ENCODE results near the gene TCERG1L.

Gene TCERG1L

DNA sequence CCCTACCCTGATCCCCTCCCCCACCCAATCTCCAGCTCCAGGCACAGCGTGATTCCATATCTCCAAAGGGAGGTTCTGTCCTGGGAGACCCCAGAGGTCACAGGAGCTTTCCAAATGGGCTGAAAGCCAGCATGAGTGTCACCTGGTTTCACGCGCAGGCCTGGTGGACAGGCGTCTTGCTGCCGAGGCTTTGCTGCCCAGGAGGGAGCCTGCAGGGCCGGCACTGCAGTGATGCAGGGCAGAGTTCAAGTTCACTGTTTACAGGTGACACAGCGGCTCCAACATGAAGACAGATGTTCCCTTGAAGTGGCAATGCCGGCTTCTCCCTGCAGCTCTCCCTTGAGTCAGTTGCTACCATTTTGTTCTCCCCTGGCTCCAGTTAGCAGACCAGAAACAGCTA, 104.3 kb downstream of the TCERG1L start:
- TF ChIP-seq, protein P1, sequence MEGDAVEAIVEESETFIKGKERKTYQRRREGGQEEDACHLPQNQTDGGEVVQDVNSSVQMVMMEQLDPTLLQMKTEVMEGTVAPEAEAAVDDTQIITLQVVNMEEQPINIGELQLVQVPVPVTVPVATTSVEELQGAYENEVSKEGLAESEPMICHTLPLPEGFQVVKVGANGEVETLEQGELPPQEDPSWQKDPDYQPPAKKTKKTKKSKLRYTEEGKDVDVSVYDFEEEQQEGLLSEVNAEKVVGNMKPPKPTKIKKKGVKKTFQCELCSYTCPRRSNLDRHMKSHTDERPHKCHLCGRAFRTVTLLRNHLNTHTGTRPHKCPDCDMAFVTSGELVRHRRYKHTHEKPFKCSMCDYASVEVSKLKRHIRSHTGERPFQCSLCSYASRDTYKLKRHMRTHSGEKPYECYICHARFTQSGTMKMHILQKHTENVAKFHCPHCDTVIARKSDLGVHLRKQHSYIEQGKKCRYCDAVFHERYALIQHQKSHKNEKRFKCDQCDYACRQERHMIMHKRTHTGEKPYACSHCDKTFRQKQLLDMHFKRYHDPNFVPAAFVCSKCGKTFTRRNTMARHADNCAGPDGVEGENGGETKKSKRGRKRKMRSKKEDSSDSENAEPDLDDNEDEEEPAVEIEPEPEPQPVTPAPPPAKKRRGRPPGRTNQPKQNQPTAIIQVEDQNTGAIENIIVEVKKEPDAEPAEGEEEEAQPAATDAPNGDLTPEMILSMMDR (IDR thresholded peaks at IDR 0.05; ENCODE audit: insufficient read depth, low read length, poor library complexity, severe bottlenecking): no peak
- no peaks in the 10 kb centered on the region for H3K27me3 ChIP-seq (replicated peaks; ENCODE audit: control insufficient read depth, insufficient read depth, low read length)
- no peak for DNase-seq (ENCODE audit: extremely low read depth, insufficient read length)
- H3K36me3 ChIP-seq (ENCODE audit: control insufficient read depth, insufficient read depth, low read length): no peaks in the 10 kb centered on the region
- H3K4me3 ChIP-seq (replicated peaks; ENCODE audit: low read depth, low read length): no peak overlapping the region

DNA sequence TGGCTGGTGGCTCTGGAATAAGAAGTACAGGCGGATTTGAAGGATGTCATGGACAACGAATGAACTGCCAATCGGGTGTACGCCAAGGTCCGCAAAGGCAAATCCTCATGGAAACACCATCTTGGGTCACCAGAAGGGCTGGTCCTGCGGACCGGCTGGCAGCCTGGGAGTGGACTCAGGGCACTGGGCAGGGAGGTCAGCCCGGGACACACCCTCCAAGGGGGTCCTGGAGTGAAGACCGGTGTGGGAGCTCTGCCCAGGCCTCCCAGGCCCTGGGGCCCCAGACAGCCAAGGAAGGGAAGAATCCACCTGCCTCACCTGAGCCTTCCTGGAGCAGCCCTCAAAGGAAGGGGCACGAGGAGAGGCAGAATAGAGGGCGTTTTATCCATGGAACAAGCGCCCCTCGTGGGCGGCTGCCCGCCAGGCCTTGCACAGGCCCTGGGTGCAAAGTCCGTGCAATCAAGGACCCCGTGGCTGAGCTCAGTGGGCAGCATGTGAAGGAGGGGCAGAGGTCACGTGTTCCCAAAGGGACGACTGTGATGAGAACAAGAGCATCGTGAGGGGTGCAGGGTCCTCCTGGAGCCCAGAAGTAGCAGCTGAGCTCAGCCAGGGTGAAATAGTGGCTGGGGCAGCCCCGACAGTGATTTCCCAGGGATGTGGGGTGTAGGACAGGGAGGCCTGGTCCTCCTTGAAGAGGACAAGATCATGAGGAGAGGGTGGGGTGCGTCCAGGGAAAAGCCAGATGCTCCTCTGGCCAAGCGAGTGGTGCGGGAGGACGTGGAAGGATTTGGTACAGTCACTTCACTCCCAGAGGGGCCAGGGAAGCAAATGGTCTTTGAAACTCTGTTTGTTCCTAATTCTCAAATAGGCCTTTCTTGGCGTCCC, 105.2 kb downstream of the TCERG1L start:
- TF ChIP-seq, protein P1 (IDR thresholded peaks at IDR 0.05; ENCODE audit: insufficient read depth, low read length, poor library complexity, severe bottlenecking): no peak
- Histone ChIP-seq H3K27me3 (replicated peaks; ENCODE audit: control insufficient read depth, insufficient read depth, low read length) (no peaks in the 10 kb centered on the region), H3K4me3 (replicated peaks; ENCODE audit: low read depth, low read length) (no peak overlapping the region), H3K36me3 (ENCODE audit: control insufficient read depth, insufficient read depth, low read length) (no peaks in the 10 kb centered on the region)
- no peak for DNase-seq (ENCODE audit: extremely low read depth, insufficient read length)

DNA sequence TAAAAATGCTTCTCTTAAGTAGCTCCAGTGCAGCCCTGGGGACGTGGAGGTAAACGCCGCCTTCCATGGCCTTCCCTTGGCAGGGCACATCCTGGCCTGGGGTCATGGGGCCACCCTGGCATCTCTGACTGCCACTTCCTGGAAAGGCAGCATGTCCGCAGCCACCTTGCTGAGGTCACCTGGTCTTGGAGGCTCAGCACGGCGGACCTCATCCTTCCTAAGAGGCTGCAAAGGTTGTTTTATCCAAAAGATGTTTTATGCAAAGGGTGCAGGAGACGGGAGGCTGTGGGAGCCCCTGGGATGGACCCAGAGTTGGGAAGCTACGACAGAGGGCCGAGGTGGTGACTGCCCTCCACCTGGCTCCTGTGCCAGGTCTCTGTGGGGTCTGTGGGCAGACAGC, 106.0 kb downstream of the TCERG1L start:
- Histone ChIP-seq H3K27me3 (replicated peaks; ENCODE audit: control insufficient read depth, insufficient read depth, low read length) (no peaks in the 10 kb centered on the region), H3K4me3 (replicated peaks; ENCODE audit: low read depth, low read length) (no peak overlapping the region), H3K36me3 (ENCODE audit: control insufficient read depth, insufficient read depth, low read length) (no peaks in the 10 kb centered on the region)
- TF ChIP-seq, protein P1 (IDR thresholded peaks at IDR 0.05; ENCODE audit: insufficient read depth, low read length, poor library complexity, severe bottlenecking): no peak
- DNase-seq (ENCODE audit: extremely low read depth, insufficient read length): no peak

DNA sequence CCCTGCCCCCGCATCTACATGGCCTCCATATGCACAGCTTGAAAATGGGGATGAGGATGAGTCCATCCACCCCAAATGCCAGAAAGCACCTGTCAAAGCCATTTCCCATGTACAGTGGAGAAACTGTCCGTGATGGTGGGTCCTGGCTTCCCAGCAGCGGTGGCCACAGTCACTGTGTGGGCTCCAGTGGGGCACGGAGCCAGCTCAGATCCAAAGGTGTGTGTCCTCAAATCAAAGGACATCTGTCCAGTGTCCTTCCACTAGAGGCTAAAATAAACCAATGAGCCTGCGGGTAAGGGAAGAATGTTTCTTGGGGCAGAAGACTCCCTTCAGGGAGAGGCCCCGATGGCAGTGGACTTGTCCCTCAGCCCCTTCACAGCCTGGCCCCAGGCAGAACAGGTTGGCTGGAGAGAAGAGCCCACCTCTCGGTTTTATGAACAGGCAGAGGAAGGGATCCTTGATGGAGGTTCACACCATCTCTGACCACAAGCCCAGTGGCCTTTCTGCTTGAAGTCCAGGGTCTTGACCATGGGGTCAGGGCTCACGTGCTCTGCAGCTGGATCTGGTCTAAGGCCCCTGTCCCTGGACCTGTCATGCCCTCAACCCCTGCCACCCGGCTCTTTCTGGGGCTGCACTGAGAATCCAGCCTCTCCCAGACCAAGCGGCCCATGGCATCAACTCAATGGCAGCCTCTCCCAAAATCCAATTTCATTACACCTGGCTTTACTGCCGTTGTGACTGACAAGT, 106.9 kb downstream of the TCERG1L start:
- Histone ChIP-seq H3K4me3 (replicated peaks; ENCODE audit: low read depth, low read length) (no peak overlapping the region), H3K36me3 (ENCODE audit: control insufficient read depth, insufficient read depth, low read length) (no peaks in the 10 kb centered on the region), H3K27me3 (replicated peaks; ENCODE audit: control insufficient read depth, insufficient read depth, low read length) (no peaks in the 10 kb centered on the region)
- TF ChIP-seq, protein P1 (IDR thresholded peaks at IDR 0.05; ENCODE audit: insufficient read depth, low read length, poor library complexity, severe bottlenecking): no peak
- no peak for DNase-seq (ENCODE audit: extremely low read depth, insufficient read length)

DNA sequence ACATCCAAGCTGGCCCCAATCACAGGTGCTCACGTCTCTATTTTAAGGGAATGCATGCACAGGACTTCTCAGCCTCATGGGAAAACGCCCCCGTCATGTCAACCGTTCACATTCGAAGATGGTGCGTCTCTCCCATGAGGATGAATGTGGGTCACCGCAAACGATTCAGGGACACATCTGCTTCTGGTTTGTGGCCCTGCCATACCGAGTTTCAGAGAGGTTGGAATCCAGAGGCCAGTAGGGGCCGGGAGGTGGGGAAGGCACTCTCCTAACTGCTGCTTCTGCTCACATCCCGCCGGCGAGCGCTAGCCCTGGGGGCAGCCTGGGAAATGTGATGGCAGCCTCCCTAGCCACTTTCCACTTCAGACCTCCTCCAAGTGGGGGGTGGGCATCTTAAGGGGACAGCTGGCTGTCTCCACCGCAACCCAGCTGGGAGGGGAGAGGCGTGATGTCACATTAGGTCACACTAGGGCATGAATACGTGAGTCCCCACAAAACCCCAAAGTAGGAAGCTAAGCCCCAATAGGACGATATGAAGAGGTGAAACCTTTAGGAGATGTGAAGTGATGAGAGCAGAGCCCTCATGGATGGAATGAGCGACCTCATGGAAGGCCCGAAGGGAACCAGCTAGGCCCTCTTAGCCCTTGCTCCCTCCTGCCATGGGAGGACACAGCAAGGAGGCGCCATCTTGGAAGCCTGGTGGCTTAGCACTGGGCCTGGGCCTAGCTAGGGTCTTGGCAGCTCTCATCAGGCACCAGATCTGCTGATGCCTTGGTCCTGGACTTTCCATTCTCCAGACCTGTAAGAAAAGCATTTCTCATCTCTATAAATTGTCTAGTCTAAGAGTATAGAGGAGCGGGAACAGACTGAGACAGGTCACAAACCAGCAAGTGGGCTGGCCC, 107.8 kb downstream of the TCERG1L start:
- Histone ChIP-seq H3K27me3 (replicated peaks; ENCODE audit: control insufficient read depth, insufficient read depth, low read length) (no peaks in the 10 kb centered on the region), H3K36me3 (ENCODE audit: control insufficient read depth, insufficient read depth, low read length) (no peaks in the 10 kb centered on the region), H3K4me3 (replicated peaks; ENCODE audit: low read depth, low read length) (no peak overlapping the region)
- DNase-seq (ENCODE audit: extremely low read depth, insufficient read length): no peak
- TF ChIP-seq, protein P1 (IDR thresholded peaks at IDR 0.05; ENCODE audit: insufficient read depth, low read length, poor library complexity, severe bottlenecking): no peak
